Gastroesophageal sphincter (tissue), 4 donors: ENCODE measurements around the gene GNAQ. TPM values are rescaled to one million over a fixed set of nuclear protein-coding genes. Genes with fewer than 3 reads are reported as not detected.

ENCODE experiments used
- ATAC-seq: fragments of 150-250 bp; one replicate; pipeline ENCODE4 v1.9.1; 2016; ENCODE audit warnings: mild to moderate bottlenecking, moderate library complexity
- H3K27ac ChIP-seq, 4 donors: fragments of 200-600 bp; sonication (generic) in 3 of 4; 1 replicate in 3 of 4; 2 replicates in 1 of 4; pipeline ENCODE4 v1.5.1; 2016 to 2019
- H3K27me3 ChIP-seq: fragments of 200-600 bp; sonication (generic); one replicate; pipeline ENCODE4 v1.5.1; 2019
- H3K36me3 ChIP-seq, 2 donors: fragments of 200-600 bp; sonication (generic); one replicate each; pipeline ENCODE4 v1.5.1; 2019; ENCODE audit warnings: control low read depth in 1 of 2
- H3K4me1 ChIP-seq, 3 donors: fragments of 200-600 bp; sonication (generic); 1 replicate in 2 of 3; 2 replicates in 1 of 3; pipeline ENCODE4 v1.5.1; 2016 to 2019; ENCODE audit warnings: control low read depth in 2 of 3
- H3K4me3 ChIP-seq, 2 donors: fragments of 200-600 bp; sonication (generic); one replicate each; pipeline ENCODE4 v1.5.1; 2019; ENCODE audit warnings: mild to moderate bottlenecking in 1 of 2, moderate library complexity in 1 of 2
- H3K9me3 ChIP-seq, 3 donors: fragments of 200-600 bp; sonication (generic); one replicate each; pipeline ENCODE4 v1.5.1; 2017 to 2019; ENCODE audit warnings: control low read depth in 2 of 3
- CTCF ChIP-seq, 4 experiments: fragments of 200-600 bp in 2 of 4; fragments of 450-650 bp in 2 of 4; sonication (generic) in 1 of 4; IDR thresholded peaks; one replicate each; pipeline ENCODE4 v1.5.1; 2017 to 2019; ENCODE audit warnings: antibody characterized with exemption in 4 of 4, mild to moderate bottlenecking in 2 of 4, moderate library complexity in 2 of 4
- EP300 ChIP-seq: sonication (generic); formaldehyde crosslinking; IDR thresholded peaks from one replicate; pipeline ENCODE4 v1.6.1; 2017; ENCODE audit warnings: antibody characterized with exemption, mild to moderate bottlenecking
- POLR2A ChIP-seq, 2 donors: fragments of 450-650 bp; IDR thresholded peaks; one replicate each; pipeline ENCODE4 v1.6.1; 2017; ENCODE audit warnings: antibody characterized with exemption in 2 of 2, mild to moderate bottlenecking in 2 of 2, moderate library complexity in 1 of 2
- POLR2AphosphoS5 ChIP-seq: sonication (generic); formaldehyde crosslinking; IDR thresholded peaks from one replicate; pipeline ENCODE4 v1.6.1; 2017; ENCODE audit warnings: antibody characterized with exemption
- WGBS, 2 donors: methylation state at CpG; one replicate each; pipeline ENCODE4 v1.1.5; 2018; ENCODE audit warnings: low coverage in 1 of 2; 5-methylcytosine and 5-hydroxymethylcytosine counted together
- total RNA-seq, 4 donors: library from RNA; depleted of rRNA; stranded (reverse); fragments of >200 nt; gene quantifications; one replicate each; pipeline ENCODE4 v1.1.0, GENCODE V29; 2016

Gene GNAQ
- total RNA-seq, 4 donors from 2014 or later, result 57.6 to 86.4 (median 70.8) TPM

GRCh38 chr9:77903666-77904285 lies 127.8 kb downstream of the GNAQ start:
- Histone ChIP-seq H3K9me3 (no peaks in the 10 kb centered on the region), H3K27ac (no peak overlapping the region), H3K27me3 (no peaks in the 10 kb centered on the region), H3K36me3 (no peaks in the 10 kb centered on the region), H3K4me3 (no peak overlapping the region), H3K4me1 (peaks cover 0 to 25% (median 0%) of the 10 kb centered on the region in 3 donors)
- 86 to 100% methylated on average over 1 of the region's 1 CpG for WGBS, 2 donors
- ATAC-seq, result no peak
- TF ChIP-seq EP300, result no peak
- TF ChIP-seq POLR2A (IDR thresholded peaks at IDR 0.05), result no peak
- TF ChIP-seq POLR2AphosphoS5, result no peak
- no peak for TF ChIP-seq CTCF (IDR thresholded peaks at IDR 0.05)

GRCh38 chr9:77901771-77902170 lies 129.8 kb downstream of the GNAQ start:
- no peak for TF ChIP-seq CTCF (IDR thresholded peaks at IDR 0.05)
- TF ChIP-seq EP300, result no peak
- no peak for TF ChIP-seq POLR2AphosphoS5
- no peak for TF ChIP-seq POLR2A (IDR thresholded peaks at IDR 0.05)
- no peak for ATAC-seq
- 100% methylated on average over 1 of the region's 2 CpGs for WGBS, 2 donors

GRCh38 chr9:77901018-77901417 lies 130.6 kb downstream of the GNAQ start:
- no peaks in the 10 kb centered on the region for H3K9me3 ChIP-seq
- TF ChIP-seq CTCF (IDR thresholded peaks at IDR 0.05), result no peak
- no peak for TF ChIP-seq POLR2AphosphoS5
- no peak for TF ChIP-seq POLR2A (IDR thresholded peaks at IDR 0.05)
- TF ChIP-seq EP300, result no peak
- H3K27ac ChIP-seq, result no peak overlapping the region
- no peak for ATAC-seq
- no peaks in the 10 kb centered on the region for H3K27me3 ChIP-seq
- peaks cover 0 to 23% (median 0%) of the 10 kb centered on the region in 3 donors for H3K4me1 ChIP-seq
- no peak overlapping the region for H3K4me3 ChIP-seq
- no peaks in the 10 kb centered on the region for H3K36me3 ChIP-seq
- WGBS, 2 donors, result 92 to 93% methylated on average over 3 of the region's 3 CpGs

More at GRCh38 chr9:77901771-77902170, 129.8 kb downstream of the GNAQ start:
- peaks cover 0 to 21% (median 0%) of the 10 kb centered on the region in 3 donors for H3K4me1 ChIP-seq
- no peak overlapping the region for H3K4me3 ChIP-seq
- H3K9me3 ChIP-seq, result no peaks in the 10 kb centered on the region
- H3K27ac ChIP-seq, result no peak overlapping the region
- H3K36me3 ChIP-seq, result no peaks in the 10 kb centered on the region
- no peaks in the 10 kb centered on the region for H3K27me3 ChIP-seq

GRCh38 chr9:77899679-77900354 lies 131.8 kb downstream of the GNAQ start:
- ATAC-seq, result no peak
- WGBS, 2 donors, result 86 to 91% methylated on average over 5 to 6 of the region's 6 CpGs
- no peaks in the 10 kb centered on the region for H3K36me3 ChIP-seq
- H3K27me3 ChIP-seq, result no peaks in the 10 kb centered on the region
- no peaks in the 10 kb centered on the region for H3K9me3 ChIP-seq
- TF ChIP-seq POLR2A (IDR thresholded peaks at IDR 0.05), result no peak
- TF ChIP-seq CTCF (IDR thresholded peaks at IDR 0.05), result no peak
- TF ChIP-seq EP300, result no peak
- TF ChIP-seq POLR2AphosphoS5, result no peak
- H3K4me1 ChIP-seq, result peaks cover 0 to 21% (median 0%) of the 10 kb centered on the region in 3 donors
- H3K27ac ChIP-seq, result no peak overlapping the region
- no peak overlapping the region for H3K4me3 ChIP-seq

DNA sequence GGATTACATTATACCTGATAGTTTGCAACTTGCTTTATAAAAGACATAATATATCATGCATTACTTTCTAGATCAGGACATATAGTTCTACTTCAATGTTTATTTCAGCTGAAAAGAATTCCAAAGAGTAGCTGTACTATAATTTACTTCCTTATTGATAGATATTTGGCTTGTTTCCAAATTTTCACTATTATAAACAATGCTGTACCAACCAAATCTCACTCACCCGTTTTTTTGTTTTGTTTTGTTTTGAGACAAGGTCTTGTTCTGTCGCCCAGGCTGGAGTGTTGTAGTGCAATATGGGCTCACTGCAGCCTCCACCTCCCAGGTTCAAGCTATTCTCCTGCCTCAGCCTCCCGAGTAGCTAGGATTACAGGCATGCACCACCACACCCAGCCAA lies 132.7 kb downstream of the GNAQ start:
- 71 to 74% methylated on average over 3 of the region's 3 CpGs for WGBS, 2 donors
- no peaks in the 10 kb centered on the region for H3K27me3 ChIP-seq
- no peaks in the 10 kb centered on the region for H3K36me3 ChIP-seq
- no peak for ATAC-seq
- TF ChIP-seq POLR2AphosphoS5, result no peak
- no peak for TF ChIP-seq CTCF (IDR thresholded peaks at IDR 0.05)
- TF ChIP-seq EP300, result no peak
- TF ChIP-seq POLR2A (IDR thresholded peaks at IDR 0.05), result no peak
- H3K9me3 ChIP-seq, result no peaks in the 10 kb centered on the region
- no peak overlapping the region for H3K27ac ChIP-seq
- H3K4me1 ChIP-seq, result peaks cover 0 to 21% (median 0%) of the 10 kb centered on the region in 3 donors
- H3K4me3 ChIP-seq, result no peak overlapping the region
